Hematopoietic multipotent progenitor cell treated with erythropoietin and hydrocortisone succinate and interleukin-3 and kit ligand, for 4 days (in vitro differentiated cells): ENCODE results near the gene PDE10A.
A peak's percentile ranks its signal among the peaks of the same experiment; 100 is the strongest.

ENCODE experiments used
- DNase-seq: peaks from one replicate; pipeline ENCODE4 v3.0.0-alpha.2; 2015

Gene PDE10A

DNA sequence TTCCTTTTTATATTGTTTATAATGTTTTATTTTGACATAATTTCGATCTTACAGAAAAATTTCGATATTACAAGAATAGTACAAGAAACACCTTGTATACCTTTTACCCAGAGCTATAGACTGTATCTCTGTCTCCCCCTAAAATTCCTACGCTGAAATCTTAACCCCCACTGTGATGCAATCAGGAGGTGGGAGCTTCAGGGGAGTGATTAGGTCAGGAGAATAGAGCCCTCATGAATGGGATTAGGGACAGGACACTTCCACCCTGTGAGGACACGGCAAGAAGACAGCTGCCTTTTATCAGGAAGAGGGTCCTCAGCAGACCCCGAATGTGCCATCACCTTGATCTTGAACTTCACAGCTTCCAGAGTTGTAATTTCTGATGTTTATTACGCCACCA, 204.9 kb downstream of the PDE10A start:
- no peak for DNase-seq

DNA sequence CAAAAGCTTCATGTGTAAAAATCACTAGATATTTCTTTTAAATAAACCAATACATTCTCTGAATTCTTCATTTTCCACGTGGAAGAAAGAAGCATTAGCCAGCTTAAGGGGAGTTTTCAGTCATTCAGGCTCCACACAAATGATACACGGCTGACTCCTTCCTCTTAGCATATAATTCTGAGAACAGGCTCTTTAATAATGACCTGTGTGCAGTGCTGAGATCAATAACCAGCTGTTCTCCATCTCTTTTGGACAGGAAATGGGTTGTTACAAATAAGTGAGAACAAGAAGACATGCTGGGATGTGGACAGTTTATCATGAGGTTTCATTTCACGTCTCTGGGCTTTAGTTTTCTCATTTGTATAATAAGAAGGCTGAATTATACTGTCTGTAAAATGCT, 206.8 kb downstream of the PDE10A start:
- no peak for DNase-seq

DNA sequence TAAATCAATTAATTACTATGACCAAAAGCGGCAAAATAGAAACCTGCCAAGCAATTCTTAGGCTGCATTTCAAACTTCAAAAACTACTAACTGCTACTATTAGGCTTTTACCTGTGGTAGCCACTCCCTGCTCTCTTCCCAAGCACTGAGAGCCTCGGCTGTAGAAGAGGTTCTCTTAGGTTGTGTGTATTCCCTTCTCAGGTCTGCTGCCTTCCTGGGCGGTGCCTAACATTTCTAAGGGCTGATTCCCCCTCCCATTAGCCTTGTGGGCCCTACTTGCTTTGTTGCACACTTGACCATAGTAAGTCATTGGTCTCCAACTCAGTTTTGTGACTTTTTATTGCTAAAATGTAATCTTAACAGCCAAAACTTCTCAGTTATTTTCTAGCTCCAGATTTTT, 207.6 kb downstream of the PDE10A start:
- no peak for DNase-seq

DNA sequence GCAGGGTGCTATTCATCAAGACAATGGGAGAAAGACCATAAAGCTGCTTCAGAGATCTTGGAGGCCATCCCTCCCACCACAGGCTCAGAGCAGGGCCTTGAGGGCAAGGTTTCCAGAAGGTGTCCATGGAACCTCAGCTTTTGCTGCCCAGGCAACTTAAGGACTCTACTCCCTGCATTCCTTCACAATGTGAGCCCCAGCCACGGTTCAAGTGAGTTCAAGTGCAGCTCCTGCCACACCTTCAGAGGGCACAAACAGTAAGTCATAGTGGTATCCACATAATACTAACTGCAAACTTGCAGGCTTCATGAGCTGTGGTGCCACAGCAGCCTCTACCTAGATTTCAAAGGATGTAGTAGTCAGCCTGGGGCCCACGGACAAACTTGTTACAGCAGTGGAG, 209.6 kb downstream of the PDE10A start:
- no peak for DNase-seq

DNA sequence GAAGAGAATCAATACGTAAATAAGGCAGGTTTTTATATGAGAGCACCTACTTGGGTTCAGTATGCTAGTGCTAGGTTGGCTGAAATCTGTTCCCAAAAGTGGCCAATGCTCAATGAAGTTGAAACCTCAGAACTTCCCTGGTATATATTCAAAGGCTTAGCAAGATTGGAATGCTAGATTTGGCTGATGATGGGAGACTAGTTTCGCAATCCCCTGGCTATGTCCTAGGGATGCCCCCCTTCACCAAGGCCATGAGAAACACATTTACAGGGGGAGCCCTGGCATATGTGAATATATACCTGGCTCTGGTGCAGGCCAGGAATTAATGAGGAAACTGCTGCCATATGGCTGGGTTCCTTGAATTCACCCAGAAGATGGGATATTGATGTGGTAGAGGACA, 211.2 kb downstream of the PDE10A start:
- DNase-seq: no peak

DNA sequence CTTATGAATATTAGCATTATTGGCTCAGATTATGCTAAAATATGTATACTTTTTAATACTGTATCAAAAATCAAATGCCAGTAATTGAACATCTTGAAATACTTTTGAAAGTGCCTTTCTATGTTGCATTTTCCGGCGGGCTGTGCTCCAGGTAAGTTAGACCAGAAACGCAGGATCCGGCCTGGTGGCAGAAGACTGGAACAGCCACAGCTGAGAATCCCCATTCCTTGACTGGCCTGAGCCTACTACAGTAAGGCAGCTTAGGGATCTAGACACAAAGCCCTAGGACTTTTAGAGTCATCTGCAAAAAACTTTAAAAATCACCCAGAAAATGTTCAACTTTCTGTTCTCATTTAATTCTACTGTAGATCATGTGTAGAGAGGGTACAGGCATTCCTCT, 214.8 kb downstream of the PDE10A start:
- no peak for DNase-seq

DNA sequence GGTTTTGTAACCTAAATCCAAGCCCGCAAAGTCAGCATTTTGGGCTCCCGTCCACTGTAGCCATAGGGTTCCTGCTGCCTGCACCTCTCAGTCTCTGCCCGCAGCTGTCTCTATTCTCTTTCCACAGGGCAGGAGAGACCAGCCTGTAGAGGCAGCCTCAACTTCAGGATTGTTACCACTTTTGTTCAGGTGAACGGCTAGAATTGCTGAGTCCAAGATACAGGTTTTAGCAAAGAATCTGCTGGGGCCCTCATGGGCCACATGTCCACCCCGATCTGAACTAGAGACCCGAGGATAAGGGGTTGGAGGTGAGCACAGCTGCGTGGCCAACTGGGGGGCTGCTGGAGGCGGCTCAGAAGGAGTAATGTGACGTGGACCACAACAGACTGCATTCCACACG, 215.9 kb downstream of the PDE10A start:
- no peak for DNase-seq

DNA sequence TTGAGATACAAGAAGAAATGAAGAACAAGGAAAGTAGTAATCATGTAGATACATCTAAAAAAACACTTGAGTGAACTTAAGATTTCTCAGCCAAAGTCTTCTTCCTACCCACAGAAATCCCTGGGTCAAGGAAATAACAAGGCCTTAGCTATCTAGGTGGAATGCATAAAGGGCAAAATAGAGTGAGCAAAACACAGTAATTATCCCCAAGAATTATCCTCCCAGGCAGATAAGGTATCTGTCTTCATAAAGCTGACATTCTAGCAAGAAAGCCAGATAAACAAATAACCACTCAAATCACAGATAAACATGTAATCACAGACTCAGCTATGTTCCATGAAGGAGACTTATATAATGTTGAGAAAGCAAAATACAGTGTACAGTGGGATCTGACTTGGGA, 216.7 kb downstream of the PDE10A start:
- DNase-seq: no peak

DNA sequence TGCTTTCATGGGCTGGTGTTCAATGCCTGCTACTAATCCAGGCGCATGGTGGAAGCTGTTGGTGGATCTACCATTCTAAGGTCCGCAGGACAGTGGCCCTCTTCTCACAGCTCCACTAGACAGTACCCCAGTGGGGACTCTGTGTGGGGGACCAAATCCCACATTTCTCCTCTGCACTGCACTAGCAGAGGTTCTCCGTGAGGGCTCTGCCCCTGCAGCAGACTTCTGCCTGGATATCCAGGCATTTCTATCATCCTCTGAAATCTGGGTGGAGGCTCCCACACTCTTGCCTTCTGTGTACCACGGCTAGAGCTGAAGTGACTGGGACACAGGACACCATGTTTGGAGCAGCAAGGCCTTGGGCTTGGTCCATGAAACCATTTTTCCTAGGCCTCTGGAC, 219.6 kb downstream of the PDE10A start:
- DNase-seq: no peak

DNA sequence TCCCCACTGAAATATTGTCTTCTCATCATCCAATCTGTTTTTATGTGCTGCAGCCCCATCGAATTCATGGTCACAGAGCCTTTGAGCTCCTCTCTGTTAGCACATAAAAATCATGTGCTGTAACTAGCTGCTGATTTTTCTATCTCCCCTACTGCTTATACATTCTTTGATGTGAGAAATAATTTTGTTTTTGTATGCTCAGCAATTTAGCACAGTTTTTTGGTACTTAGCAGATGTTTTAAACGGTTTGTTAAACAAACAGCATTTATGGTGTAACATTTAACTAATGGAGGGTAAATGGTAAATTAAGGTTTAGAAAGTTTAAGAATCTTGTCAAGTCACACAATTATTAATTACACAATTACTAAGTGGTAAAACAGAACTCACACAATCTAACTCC, 221.9 kb downstream of the PDE10A start:
- DNase-seq: no peak

DNA sequence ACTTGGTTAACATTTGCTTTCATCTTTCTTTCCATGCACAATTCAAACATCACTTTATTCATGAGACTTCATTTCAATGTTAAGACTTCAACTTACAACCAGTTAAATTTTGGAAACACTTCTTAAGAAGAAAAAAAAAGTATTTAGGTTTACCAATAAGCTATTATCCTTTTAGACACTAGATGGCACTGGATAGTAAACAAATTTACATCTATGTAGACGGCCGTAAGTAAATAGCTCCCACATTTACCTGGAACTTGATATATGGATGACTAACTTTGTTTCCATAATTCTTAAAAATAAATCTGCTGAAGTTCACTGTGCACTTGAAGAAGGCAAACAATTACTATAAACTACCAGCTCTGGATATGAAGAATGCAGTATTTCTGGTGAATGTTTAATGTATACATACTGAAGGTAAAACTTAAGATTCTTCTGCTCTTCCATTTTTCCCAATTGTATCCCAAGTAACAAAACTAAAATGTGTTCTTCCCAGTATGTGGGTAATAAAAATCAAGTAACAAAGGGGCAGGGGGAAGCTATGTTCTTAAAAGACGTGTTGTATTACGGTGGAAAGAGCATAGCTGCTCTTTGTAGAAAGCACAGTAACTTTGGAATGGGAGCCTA, 223.0 kb downstream of the PDE10A start:
- peak; percentile 67 for DNase-seq

DNA sequence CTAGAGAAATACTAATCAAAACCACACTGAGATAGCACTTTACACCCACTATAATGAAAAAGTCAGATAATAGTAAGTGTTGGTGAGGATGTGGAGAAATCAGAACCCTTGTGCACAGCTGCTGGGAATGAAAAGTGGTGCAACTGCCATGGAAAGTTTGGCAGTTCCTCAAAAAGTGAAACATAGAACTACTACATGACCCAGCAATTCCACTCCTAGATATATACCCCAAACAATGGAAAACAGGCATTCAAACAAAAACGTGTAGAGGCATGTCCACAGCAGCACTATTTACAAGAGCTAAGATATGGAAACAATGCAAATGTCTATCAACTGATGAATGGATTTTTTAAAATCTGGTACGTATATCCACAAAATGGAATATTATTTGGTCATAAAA, 236.1 kb downstream of the PDE10A start:
- DNase-seq: no peak

DNA sequence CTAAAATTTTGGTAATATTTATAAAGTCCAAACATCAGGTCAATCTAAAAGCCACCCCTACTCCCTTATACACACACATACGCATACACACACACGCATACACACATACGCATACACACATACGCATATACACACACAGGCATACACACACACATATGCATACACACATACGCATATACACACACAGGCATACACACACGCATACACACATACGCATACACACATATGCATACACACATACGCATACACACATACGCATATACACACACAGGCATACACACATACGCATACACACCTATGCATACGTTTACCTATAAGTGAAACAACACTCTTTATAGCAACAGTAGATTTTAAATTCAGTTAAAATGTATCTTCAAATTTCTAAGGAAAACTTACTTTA, 240.8 kb downstream of the PDE10A start:
- no peak for DNase-seq

DNA sequence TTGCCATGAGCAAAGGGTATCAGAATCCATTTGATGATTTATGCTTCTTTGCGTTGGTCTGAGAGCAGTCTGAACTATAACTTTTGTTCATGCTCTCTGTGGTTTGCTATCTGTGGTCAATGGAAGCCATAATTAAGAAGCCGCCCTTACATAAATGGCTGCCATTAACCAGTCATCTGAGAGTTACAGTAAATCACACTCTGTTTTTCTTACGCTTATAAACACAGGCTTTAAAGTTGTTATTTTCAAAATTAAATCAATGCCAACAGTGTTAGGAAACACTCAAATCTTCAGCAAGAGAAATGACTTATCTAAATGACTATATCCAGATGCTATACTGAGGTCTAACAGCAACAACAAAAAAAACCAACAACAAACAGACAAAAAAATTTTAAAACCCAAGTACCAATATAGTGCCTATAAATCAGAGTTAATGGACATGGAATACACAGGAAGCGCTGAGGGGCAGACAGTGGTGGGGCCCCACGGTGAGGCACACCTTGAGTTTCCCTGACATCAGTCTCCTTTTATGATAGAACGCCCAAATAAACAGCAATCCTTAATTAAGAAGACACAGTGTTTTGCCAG, 245.7 kb downstream of the PDE10A start:
- no peak for DNase-seq

DNA sequence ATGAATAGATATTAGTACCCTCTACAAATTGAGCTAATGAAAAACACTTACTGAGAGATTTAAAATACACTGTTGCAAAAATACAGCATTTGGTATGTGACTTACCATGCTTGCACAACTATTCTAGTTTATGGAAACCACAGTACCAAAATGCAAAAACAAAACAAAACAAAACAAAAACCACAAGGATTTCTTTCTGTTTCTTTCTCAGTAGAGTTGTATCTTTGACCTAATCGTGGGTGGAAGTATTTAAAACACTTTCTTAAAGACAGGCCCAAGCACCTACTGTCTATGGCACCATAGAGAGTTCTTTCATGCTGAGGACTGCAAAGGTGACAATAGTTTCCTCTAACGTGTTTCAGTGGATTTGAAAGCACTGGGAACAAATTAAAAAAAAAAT, 258.3 kb downstream of the PDE10A start:
- no peak for DNase-seq

DNA sequence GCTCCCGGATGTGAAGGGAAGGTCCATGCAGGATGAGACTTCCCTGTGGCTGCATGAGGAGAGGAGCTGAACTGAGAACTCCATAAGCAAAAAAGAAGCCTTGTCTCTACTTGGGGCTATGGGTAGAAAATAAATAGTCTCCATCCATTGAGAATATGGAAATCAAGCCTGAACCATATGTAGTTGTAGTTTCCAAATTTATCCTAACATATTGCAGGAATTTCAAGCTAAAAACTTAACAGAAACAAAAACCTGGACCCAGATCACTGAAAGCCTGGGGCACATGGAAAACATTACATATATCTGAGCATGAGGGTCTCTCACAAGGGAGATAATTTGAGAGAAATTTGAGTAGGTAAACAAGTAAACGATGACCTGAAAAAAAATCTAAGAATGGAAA, 258.7 kb downstream of the PDE10A start:
- DNase-seq: no peak

DNA sequence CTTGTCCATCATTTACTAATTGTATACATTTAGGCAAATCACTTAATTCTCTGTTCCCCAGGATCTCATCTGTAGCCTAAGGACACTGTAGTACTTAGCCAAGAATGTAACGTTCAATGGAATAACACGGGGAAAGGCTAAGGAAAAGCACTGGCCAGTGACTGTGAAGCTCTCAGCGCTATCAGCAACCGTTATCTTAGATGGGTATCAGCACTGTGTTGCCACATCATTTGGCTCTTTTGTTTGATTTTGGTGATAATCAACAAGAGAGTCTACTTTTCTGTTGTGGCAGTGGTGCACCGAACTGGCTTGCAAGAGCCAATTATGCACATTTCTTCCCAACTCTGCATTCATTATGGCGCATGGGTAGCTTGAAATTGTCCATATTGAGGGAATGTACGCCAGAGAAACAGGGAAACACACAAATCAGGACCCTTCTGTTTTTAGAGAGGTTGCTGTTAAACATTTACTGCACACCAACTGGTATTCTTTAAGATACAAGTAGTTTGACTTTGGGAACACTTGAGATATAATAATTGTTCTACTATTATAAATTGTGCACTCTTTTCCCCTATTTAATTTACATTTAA, 259.9 kb downstream of the PDE10A start:
- no peak for DNase-seq

DNA sequence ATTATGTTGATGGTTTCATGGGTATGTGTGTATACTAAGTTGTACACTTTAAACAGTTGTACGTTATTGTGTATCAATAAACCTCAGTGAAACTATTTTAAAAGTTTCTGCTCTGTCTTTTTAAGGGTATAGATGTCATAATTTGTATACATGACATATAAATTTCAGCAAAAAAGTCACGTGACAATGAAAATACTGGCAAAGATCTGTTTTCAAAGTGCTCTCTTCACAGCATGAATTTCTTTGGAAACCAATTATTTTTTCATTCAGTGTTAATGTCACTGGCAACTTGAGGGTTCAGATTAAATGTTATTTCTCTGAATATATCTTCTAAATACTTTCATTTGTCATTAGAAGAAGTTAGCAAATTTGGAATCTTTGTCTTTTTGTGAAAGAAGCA, 261.9 kb downstream of the PDE10A start:
- DNase-seq: no peak

DNA sequence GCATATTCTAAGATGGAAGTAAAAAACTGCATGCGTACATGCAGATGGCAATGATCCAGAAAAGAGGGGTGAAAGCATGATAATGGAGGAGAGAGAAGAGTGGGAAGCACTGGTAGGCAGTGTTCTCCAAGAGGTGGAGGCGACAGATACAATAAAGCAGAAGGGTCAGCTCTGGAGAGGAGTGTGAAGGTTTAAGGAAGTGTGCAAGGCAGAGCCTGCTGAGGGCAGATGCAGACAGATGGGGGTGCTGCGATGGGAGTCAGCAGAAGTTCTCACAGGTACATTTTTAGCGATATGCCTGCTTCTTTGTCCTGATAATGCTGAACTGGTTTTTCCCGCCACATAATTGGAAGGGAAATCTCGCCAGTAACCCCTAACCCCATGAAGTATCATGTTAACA, 272.6 kb downstream of the PDE10A start:
- DNase-seq: no peak

DNA sequence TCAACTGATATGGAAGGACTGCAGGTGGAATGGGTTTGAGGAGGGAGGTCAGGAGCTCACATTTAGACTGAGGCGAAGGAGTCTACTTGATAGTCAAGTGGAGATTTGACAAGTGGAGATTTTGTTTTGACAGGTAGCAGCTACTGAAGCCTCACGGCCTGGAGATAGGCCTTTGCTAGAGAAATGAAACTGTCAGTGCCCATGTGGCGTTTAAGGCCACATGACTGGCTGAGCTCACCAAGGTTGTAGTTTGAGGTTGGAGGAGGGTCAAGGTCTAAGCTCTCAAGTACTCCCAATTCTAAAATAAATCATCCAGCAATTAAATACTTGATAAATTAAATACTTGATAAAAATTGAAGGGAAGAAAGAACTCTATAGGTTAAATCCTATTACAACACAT, 273.5 kb downstream of the PDE10A start:
- no peak for DNase-seq

DNA sequence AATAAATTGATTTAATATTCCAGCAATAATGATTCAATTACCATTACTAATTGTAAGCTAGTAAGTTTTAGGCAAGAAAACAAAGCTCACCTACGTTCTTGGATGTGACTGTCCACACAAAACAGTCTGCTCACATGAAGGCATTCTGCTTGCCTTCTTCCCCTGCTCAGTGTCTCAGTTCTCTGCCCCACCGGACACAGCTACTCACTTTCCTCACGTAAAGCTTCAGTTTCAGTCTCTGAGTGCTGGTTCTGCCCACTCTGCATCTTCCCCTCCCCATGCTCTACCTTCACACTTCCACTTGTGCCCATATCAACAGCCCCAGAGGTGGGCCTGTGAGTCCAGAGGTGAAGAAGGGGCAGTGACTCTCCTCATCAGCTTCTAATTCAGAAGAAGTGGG, 279.7 kb downstream of the PDE10A start:
- DNase-seq: no peak

DNA sequence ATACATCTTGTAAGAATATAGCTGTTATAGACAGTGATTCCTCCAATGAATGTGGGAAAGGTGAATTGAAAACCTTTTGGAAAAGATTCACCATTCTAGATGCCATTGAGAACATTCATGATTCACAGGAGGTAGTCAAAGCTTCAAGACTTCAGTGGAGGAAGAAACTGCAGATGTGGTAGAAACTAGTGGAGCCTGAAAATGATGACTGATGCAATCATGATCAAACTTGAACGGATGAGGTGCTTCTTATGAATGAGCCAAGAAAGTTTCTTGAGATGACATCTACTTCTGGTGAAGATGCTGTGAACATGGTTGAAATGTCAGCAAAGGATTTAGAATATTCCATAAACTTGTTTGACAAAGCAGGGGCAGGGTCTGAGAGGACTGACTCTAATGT, 286.9 kb downstream of the PDE10A start:
- DNase-seq: no peak

DNA sequence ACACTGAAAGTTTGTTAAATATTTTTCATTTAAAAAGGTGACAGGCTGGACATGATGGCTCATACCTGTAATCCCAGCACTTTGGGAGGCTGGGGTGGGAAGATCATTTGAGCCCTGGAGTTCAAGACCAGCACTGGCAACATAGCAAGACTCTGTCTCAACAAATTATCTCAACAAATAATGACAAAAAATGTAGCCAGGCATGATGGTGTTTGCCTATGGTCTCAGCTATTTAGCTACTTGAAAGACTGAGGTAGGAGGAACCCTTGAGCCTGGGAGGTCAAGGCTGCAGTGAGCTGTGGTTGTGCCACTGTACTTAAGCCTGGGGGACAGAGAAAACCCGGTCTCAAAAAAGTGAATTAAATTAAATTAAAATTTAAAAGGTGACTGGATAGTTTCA, 297.7 kb downstream of the PDE10A start:
- DNase-seq: no peak

DNA sequence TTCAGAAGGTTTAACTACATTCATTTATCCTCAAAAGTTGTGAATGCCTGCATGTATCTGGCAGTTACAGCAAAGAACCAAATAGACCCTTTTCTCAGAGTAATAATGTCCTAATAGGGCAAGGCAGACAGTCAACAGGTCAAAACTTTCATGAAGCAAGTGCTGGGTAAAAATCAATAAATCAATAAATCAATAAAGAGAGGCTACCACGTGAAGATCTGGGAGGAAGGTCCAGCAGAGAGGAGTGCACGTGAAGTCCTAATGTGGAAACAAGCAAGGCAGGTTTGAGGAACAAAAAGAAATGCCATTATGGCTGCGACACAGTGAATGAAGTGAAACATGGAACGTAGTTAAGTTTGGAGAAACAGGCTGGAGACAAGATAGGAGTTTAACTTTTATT, 317.3 kb downstream of the PDE10A start:
- DNase-seq: no peak

DNA sequence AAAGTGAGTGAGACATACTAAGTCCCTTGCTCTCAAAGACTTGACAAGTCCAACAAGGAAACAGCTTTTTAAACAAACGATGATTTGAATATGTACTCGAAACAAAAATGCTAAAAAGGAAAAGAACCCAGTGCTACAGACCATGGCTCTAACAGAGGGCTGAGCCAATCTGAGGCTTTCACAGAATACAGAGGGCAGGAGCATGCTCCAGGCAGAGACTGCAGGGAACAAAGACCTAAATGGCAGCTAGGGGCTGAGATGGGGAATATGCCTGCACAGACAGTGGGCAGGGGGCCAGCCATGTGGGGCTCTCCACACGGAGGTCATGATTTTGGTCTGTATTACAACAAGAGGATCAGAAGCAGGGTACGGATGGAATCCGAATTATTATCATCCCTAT, 322.5 kb downstream of the PDE10A start:
- DNase-seq: no peak
